ENCODE measurements around the gene VMO1. TPM values are rescaled to one million over a fixed set of nuclear protein-coding genes. Genes with fewer than 3 reads are reported as not detected.

The VMO1 gene
- total RNA-seq, 4 donors from 2014 or later = 1.3 to 2.2 TPM; not detected in 2

DNA sequence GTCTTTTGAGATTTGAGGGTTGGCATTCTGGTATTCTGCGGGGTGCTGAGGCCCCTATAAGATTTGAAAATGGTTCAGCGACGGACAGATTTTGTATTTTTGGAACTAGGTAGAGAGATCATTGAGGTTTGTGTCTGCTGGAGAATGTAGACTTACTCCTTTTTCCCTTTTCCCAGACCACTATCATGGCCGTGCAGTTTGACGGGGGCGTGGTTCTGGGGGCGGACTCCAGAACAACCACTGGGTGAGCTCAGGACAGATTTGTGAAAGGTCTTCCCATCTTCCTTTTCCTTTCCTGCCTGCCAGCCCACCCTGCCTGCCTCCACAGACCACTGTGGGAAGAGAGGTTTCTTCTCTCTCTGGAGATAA, 10.4 kb upstream of the VMO1 start:
- Histone ChIP-seq H3K9me3 (no peaks in the 10 kb centered on the region), H3K36me3 (no peaks in the 10 kb centered on the region), H3K4me3 (peak overlapping the region; percentile 66 to 79), H3K27me3 (no peaks in the 10 kb centered on the region), H3K4me1 (no peaks in the 10 kb centered on the region), H3K27ac (peak overlapping the region; percentile 82 to 86)
- TF ChIP-seq, protein P1, sequence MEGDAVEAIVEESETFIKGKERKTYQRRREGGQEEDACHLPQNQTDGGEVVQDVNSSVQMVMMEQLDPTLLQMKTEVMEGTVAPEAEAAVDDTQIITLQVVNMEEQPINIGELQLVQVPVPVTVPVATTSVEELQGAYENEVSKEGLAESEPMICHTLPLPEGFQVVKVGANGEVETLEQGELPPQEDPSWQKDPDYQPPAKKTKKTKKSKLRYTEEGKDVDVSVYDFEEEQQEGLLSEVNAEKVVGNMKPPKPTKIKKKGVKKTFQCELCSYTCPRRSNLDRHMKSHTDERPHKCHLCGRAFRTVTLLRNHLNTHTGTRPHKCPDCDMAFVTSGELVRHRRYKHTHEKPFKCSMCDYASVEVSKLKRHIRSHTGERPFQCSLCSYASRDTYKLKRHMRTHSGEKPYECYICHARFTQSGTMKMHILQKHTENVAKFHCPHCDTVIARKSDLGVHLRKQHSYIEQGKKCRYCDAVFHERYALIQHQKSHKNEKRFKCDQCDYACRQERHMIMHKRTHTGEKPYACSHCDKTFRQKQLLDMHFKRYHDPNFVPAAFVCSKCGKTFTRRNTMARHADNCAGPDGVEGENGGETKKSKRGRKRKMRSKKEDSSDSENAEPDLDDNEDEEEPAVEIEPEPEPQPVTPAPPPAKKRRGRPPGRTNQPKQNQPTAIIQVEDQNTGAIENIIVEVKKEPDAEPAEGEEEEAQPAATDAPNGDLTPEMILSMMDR (IDR thresholded peaks at IDR 0.05) = no peak
- TF ChIP-seq POLR2A (IDR thresholded peaks at IDR 0.05) = no peak
- intact Hi-C loops (cut with DNase I; ENCODE audit: low total_unique reads) = no loop called here
- DNase-seq = no peak

DNA sequence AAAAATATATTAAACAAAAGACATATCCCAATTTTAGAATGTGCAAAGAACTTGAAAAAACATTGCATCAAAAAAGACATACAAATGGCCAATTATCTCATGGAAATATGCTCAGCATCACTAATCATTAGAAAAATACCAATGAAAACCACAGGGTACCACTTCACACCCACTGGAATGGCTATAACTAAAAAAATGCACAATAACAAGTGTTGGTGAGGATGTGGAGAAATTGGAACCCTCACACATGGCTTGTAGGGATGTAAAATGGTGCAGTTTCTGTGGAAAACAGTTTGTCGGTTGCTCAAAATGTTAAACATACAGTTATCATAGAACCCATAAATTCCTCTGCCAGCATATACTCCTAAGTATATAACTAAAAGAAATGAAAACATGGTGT, 9.0 kb upstream of the VMO1 start:
- H3K4me3 ChIP-seq = no peak overlapping the region
- H3K9me3 ChIP-seq = no peaks in the 10 kb centered on the region
- H3K36me3 ChIP-seq = no peaks in the 10 kb centered on the region
- DNase-seq = no peak
- intact Hi-C loops (cut with DNase I; ENCODE audit: low total_unique reads) = no loop called here
- H3K4me1 ChIP-seq = no peaks in the 10 kb centered on the region
- peak overlapping the region in 1 of 2 donors; percentile 82 for H3K27ac ChIP-seq
- H3K27me3 ChIP-seq = no peaks in the 10 kb centered on the region
- no peak for TF ChIP-seq POLR2A (IDR thresholded peaks at IDR 0.05)
- TF ChIP-seq, protein P1 (IDR thresholded peaks at IDR 0.05) = no peak

DNA sequence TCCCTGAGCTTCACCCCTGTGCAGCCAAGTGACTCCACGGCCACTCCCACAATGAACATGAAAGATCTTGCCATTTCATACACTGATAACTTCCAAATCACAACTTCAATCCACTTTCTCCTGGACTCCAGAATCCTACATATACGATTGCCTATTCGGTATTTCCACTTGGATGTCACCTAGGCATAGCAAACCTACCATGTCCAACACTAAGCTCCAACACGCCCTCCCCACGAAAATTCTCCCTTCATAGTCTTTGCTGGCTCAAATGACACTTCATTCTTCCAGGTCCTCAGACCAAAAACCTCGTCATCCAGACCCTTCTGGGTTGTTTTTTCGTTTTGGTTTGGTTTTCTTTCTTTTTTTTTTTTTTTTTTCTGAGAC, 4.5 kb upstream of the VMO1 start:
- Histone ChIP-seq H3K36me3 (no peaks in the 10 kb centered on the region), H3K4me3 (peak overlapping the region; percentile 58 to 62), H3K27ac (peak overlapping the region; percentile 87 to 95), H3K9me3 (no peaks in the 10 kb centered on the region), H3K4me1 (peaks cover 0 to 4% of the 10 kb centered on the region in 2 donors), H3K27me3 (no peaks in the 10 kb centered on the region)
- TF ChIP-seq, protein P1 (IDR thresholded peaks at IDR 0.05) = no peak
- TF ChIP-seq POLR2A (IDR thresholded peaks at IDR 0.05) = no peak
- intact Hi-C loops (cut with DNase I; ENCODE audit: low total_unique reads) = no loop called here
- no peak for DNase-seq

DNA sequence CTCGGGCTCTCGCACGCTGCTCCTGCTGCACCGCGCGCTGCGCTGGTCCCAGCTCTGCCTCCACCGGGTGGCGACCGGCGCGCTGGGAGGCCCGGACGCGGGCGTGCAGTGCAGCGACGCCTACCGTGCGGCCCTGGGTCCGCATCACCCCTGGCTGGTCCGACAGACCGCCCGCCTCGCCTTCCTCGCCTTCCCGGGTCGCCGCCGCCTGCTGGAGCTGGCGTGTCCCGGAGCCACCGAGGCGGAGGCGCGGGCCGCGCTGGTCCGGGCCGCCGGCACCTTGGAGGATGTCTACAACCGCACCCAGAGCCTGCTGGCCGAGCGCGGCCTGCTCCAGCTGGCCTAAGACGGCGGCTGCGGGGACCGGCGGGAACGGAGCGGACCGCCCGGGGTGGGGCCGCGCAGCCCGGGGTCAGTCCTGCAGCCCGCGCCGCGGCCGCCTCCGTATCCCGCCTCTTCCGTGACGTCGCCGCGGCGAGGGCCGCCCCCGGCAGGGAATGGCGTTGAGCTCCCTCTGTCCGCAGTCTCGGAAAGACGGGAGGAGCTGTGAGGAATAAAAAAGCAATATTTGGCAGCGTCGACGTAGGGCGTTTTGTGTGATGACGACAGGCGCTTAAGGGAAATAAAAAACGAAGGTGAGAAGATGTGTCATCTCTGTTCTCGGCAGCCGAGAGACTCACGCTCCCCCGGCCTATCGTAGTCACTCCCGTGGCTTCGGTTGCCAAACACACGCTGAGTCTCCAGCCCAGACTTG, 4.0 kb upstream of the VMO1 start:
- DNase-seq = peak; percentile 80 to 87
- Histone ChIP-seq H3K9me3 (no peaks in the 10 kb centered on the region), H3K4me3 (peak overlapping the region; percentile 58 to 62), H3K27ac (peak overlapping the region; percentile 87 to 95), H3K27me3 (no peaks in the 10 kb centered on the region), H3K36me3 (no peaks in the 10 kb centered on the region), H3K4me1 (peaks cover 0 to 8% of the 10 kb centered on the region in 2 donors)
- intact Hi-C loops (cut with DNase I; ENCODE audit: low total_unique reads) = loop anchor here (5.0 kb wide), 1 partner anchor 107 kb away; the partner anchor contains the start of gene C17orf107
- TF ChIP-seq, protein P1 (IDR thresholded peaks at IDR 0.05) = peak; percentile 57 to 94 (median 84)
- TF ChIP-seq POLR2A (IDR thresholded peaks at IDR 0.05) = peak; percentile 57 to 88

DNA sequence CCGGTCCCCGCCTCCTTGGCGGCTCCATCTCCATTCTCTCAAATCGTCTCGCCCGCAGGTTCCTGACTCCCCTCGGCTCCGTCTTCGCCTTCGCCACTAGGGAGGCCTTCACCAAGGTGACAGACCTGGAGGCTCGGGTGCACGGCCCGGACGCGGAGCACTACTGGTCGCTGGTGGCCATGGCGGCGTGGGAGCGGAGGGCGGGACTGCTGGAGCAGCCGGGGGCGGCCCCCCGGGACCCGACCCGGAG, 3.5 kb upstream of the VMO1 start:
- Histone ChIP-seq H3K4me3 (peak overlapping the region; percentile 58 to 62), H3K36me3 (no peaks in the 10 kb centered on the region), H3K27ac (peak overlapping the region; percentile 87 to 95), H3K9me3 (no peaks in the 10 kb centered on the region), H3K27me3 (peaks cover 0 to 2% of the 10 kb centered on the region in 2 donors), H3K4me1 (peaks cover 0 to 8% of the 10 kb centered on the region in 2 donors)
- no peak for TF ChIP-seq POLR2A (IDR thresholded peaks at IDR 0.05)
- TF ChIP-seq, protein P1 (IDR thresholded peaks at IDR 0.05) = no peak
- intact Hi-C loops (cut with DNase I; ENCODE audit: low total_unique reads) = loop anchor here (5.0 kb wide), 1 partner anchor 108 kb away; the partner anchor contains the start of gene C17orf107
- DNase-seq = no peak
